GM12878 (cell line): Measurements from ENCODE around the gene SAMD7. TPM values are rescaled to one million over a fixed set of nuclear protein-coding genes. Genes with fewer than 3 reads are reported as not detected.

Experiments
- ATAC-seq: fragments of 200-7000 bp; cut with Tn5 transposase; 3 replicates; pipeline ENCODE4 v1.9.1; 2020; ENCODE audit warnings: mild to moderate bottlenecking, moderate library complexity
- BruUV-seq: library from RNA; stranded (reverse); fragments of 400-500 nt; replicated peaks from 2 replicates; lab custom pipeline; 2021; lab: Mats Ljungman, UMichigan
- CTCF ChIA-PET: fragments of 300-600 bp; sonication (Branson Sonifier 250); formaldehyde crosslinking; extraction: SDS; loops from one replicate; lab custom pipeline; 2021; ENCODE audit warnings: inconsistent platforms; lab: Yijun Ruan, JAX
- POLR2A ChIA-PET: fragments of 350-600 bp; formaldehyde crosslinking; extraction: SDS; loops from one replicate; lab custom pipeline; 2021; ENCODE audit warnings: inconsistent platforms; lab: Charles Lee
- RAD21 ChIA-PET: fragments of 300-600 bp; sonication (Branson Sonifier 250); formaldehyde crosslinking; loops from one replicate; lab custom pipeline; 2023; ENCODE audit warnings: antibody characterized with exemption; ENCODE audit not compliant: unreplicated experiment; lab: Charles Lee
- SMC1A ChIA-PET: fragments of 300-600 bp; sonication (Branson Sonifier 250); formaldehyde crosslinking; loops from one replicate; lab custom pipeline; 2023; ENCODE audit not compliant: unreplicated experiment, uncharacterized antibody; lab: Charles Lee
- DNase-seq: peaks from one replicate; pipeline ENCODE4 v3.0.0-alpha.2; 2011; ENCODE audit warnings: low read depth, low spot score
- FAIRE-seq: peaks from 3 replicates; lab custom pipeline; 2011; peaks lifted over from hg19 to GRCh38; lab: Jason Lieb, UNC
- H2AFZ ChIP-seq: 2 replicates; pipeline ENCODE4 v1.6.0; 2011; ENCODE audit warnings: low read depth, low read length, control low read depth; ENCODE audit not compliant: control insufficient read depth
- H3K27ac ChIP-seq: 2 replicates; pipeline ENCODE4 v1.5.1; 2011; ENCODE audit warnings: control low read depth; ENCODE audit not compliant: control insufficient read depth, insufficient read depth
- H3K27me3 ChIP-seq, 2 experiments: replicated peaks in 1 of 2; 2 replicates each; pipeline versions ENCODE4 v1.6.0 to v1.6.1; 2011; ENCODE audit warnings: low read length in 1 of 2; ENCODE audit not compliant: control insufficient read depth in 2 of 2, insufficient read depth in 2 of 2
- H3K36me3 ChIP-seq, 2 experiments: 2 replicates each; pipeline ENCODE4 v1.5.1; 2011; ENCODE audit warnings: low read length in 1 of 2; ENCODE audit not compliant: control insufficient read depth in 2 of 2, insufficient read depth in 2 of 2
- H3K4me1 ChIP-seq: 2 replicates; pipeline ENCODE4 v1.6.1; 2011; ENCODE audit warnings: mild to moderate bottlenecking, low read length, moderate library complexity, mixed read lengths; ENCODE audit not compliant: control insufficient read depth, insufficient read depth
- H3K4me2 ChIP-seq: 2 replicates; pipeline ENCODE4 v1.6.0; 2011; ENCODE audit warnings: control low read depth; ENCODE audit not compliant: control insufficient read depth, insufficient read depth
- H3K4me3 ChIP-seq: fragments of 200-600 bp; sonication (generic); 2 replicates; pipeline ENCODE4 v1.5.1; 2016
- H3K79me2 ChIP-seq: 2 replicates; pipeline ENCODE4 v1.6.0; 2011; ENCODE audit warnings: low read length; ENCODE audit not compliant: control insufficient read depth, insufficient read depth
- H3K9ac ChIP-seq: 2 replicates; pipeline ENCODE4 v1.8.0; 2011; ENCODE audit warnings: low read length, control low read depth, mixed read lengths; ENCODE audit not compliant: control insufficient read depth, insufficient read depth
- H3K9me3 ChIP-seq: replicated peaks from 3 replicates; pipeline ENCODE4 v1.5.1; 2011; ENCODE audit warnings: mild to moderate bottlenecking, low read length; ENCODE audit not compliant: control insufficient read depth, insufficient read depth
- H4K20me1 ChIP-seq: 2 replicates; pipeline ENCODE4 v1.6.0; 2011; ENCODE audit not compliant: control insufficient read depth, insufficient read depth
- CBX5 ChIP-seq: sonication (generic); IDR thresholded peaks from 2 replicates; pipeline ENCODE4 v1.6.1; 2016; ENCODE audit warnings: low read depth, moderate library complexity, mild to moderate bottlenecking, inconsistent platforms
- CEBPB ChIP-seq, 2 experiments: fragments of 150-350 bp in 1 of 2; IDR thresholded peaks; 2 replicates each; pipeline ENCODE4 v1.6.1; 2012 to 2014; ENCODE audit warnings: low read depth in 2 of 2, low read length in 2 of 2, borderline replicate concordance in 1 of 2, inconsistent platforms in 1 of 2
- EED ChIP-seq: sonication (generic); IDR thresholded peaks from 2 replicates; pipeline ENCODE4 v1.6.1; 2016; ENCODE audit warnings: antibody characterized with exemption, low read depth
- FOXM1 ChIP-seq: IDR thresholded peaks from 2 replicates; pipeline ENCODE4 v1.6.1; 2012; ENCODE audit warnings: low read depth, mild to moderate bottlenecking, inconsistent platforms, low read length, moderate library complexity
- JUND ChIP-seq: IDR thresholded peaks from 2 replicates; pipeline ENCODE4 v1.6.1; 2012; ENCODE audit warnings: low read depth, mild to moderate bottlenecking, low read length, improper control_type of control experiment, moderate library complexity
- NR2C2 ChIP-seq: IDR thresholded peaks from 2 replicates; pipeline ENCODE4 v1.6.1; 2011; ENCODE audit warnings: borderline replicate concordance, low read depth; ENCODE audit not compliant: control insufficient read depth, insufficient read length
- NRF1 ChIP-seq: conservative IDR thresholded peaks from 2 replicates; pipeline ENCODE4 v1.6.1; 2011; ENCODE audit warnings: mild to moderate bottlenecking, low read depth, low read length, improper control_type of control experiment
- POLR2AphosphoS2 ChIP-seq: IDR thresholded peaks from 2 replicates; pipeline ENCODE4 v1.6.1; 2011; ENCODE audit warnings: low read depth, mild to moderate bottlenecking, low read length, improper control_type of control experiment, moderate library complexity
- RFX5 ChIP-seq: IDR thresholded peaks from 2 replicates; pipeline ENCODE4 v1.6.1; 2011; ENCODE audit warnings: low read depth, low read length, improper control_type of control experiment
- RUNX3 ChIP-seq: IDR thresholded peaks from 2 replicates; pipeline ENCODE4 v1.6.1; 2012; ENCODE audit warnings: low read length, inconsistent platforms
- SIN3A ChIP-seq: IDR thresholded peaks from 2 replicates; pipeline ENCODE4 v1.6.1; 2012; ENCODE audit warnings: low read depth, low read length, improper control_type of control experiment
- ZSCAN29 ChIP-seq: fragments of 450-650 bp; IDR thresholded peaks from 2 replicates; pipeline ENCODE4 v1.6.1; 2017; ENCODE audit warnings: mild to moderate bottlenecking, moderate library complexity
- WGBS: methylation state at CpG from one replicate; pipeline ENCODE4 v1.1.6; 2016; ENCODE audit warnings: low lambda C conversion rate; ENCODE audit not compliant: insufficient replicate concordance, insufficient coverage; ENCODE audit errors: missing lambda C conversion rate; 5-methylcytosine and 5-hydroxymethylcytosine counted together
- in situ Hi-C: fragments of 300-500 bp; cut with MboI; formaldehyde crosslinking; loops from 9 replicates; pipeline ENCODE4 v1.14.3; 2018; ENCODE audit warnings: mixed read lengths
- intact Hi-C: fragments of 100-400 bp; cut with micrococcal nuclease; formaldehyde crosslinking; loops from one replicate; pipeline ENCODE4 v1.14.2; 2022; ENCODE audit not compliant: unreplicated experiment
- polyA plus RNA-seq, 11 experiments: library from polyadenylated mRNA; depleted of rRNA in 4 of 11; unstranded in 6 of 11; stranded (reverse) in 5 of 11; fragments of >200 nt; fragmentation: Nextera tagmentation in 4 of 11; fragmentation: Illumina TruSeq in 1 of 11; extraction: Ambion mirVana in 4 of 11; extraction: Trizol in 1 of 11; gene quantifications; 1 replicate in 1 of 11; 2 replicates in 10 of 11; pipeline versions ENCODE4 v1.2.1 to v1.2.3, GENCODE V29; 2011 to 2016; ENCODE audit warnings: inconsistent platforms in 2 of 11, missing spikeins in 2 of 11, low read depth in 1 of 11
- total RNA-seq, 4 experiments: library from RNA; depleted of rRNA in 3 of 4; stranded (reverse); fragments of >200 nt in 3 of 4; fragmentation: Illumina TruSeq in 1 of 4; extraction: Trizol in 1 of 4; gene quantifications; 2 replicates each; pipeline versions ENCODE4 v1.2.1 to v1.2.3, GENCODE V29; 2013 to 2021
- TF ChIP-seq, protein P1 (sequence below): IDR thresholded peaks from 2 replicates; pipeline ENCODE4 v1.6.1; 2011; ENCODE audit warnings: mild to moderate bottlenecking, low read depth, low read length, moderate library complexity; ENCODE audit not compliant: insufficient replicate concordance
- TF ChIP-seq, protein P2 (sequence below): fragments of 450-650 bp; IDR thresholded peaks from 2 replicates; pipeline ENCODE4 v1.6.1; 2017; ENCODE audit warnings: mild to moderate bottlenecking
- TF ChIP-seq, protein P3 (sequence below): IDR thresholded peaks from 2 replicates; pipeline ENCODE4 v1.6.1; 2012; ENCODE audit warnings: mild to moderate bottlenecking, low read depth, low read length

The SAMD7 gene
- total and polyA plus RNA-seq, 10 of the 15 experiments (the other 5 are each of a cell fraction or from before 2014, with no cell fraction given), result 0.03 to 0.11 (median 0.07) TPM; not detected in 3

DNA sequence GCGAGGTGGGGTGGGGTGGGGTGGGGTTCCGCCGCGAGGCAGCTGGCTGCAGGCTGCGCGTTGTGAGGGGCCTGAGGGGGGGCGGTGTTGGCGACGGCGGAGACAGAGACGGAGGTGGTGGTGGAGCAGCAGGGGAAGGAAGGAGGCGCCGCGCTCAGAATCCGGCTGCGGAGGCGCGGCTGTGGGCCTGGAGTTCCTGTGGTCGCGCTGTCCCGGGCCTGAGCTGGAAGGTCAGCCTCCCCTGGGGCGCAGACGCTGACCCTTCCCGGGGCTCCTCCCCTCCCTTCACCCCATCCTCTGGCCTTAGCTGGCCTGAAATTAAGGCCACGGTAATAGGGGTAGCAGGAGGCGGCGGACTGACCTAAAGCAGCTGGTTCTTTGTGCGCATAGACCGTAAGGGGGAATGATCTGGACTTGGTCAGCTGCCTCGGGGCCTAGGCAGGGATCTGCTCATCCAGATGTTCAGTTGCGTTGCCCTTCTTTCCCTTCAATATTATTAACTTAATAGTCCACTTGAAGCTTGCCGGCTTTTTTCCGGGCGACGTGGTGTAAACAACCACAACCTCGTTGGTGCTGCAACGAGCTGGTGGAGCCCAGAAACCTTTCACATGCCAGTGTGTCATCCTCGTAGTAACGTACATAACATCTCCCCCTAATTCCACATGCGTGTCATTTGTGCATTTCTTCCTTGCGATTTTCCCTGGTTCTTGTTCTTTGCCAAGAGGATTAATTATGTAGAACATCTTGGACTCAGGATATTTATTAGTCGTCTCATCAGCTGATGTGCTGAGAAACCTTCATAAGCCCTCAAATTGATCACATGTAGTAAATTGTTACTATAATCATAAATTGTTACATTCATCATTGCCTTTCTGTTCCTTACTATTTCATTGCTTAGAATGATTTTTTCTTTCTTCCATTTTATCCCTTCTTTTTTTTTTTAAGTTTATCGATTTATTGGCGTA is 55.9 kb downstream of the SAMD7 start:
- H3K79me2 ChIP-seq, result peaks cover 70% of the 10 kb centered on the region
- peak overlapping the region; percentile 83 for H3K4me2 ChIP-seq
- H4K20me1 ChIP-seq, result no peaks in the 10 kb centered on the region; the same call in 1 of the 2 replicates
- FAIRE-seq (no peak), ATAC-seq (peak; percentile 71), DNase-seq (no peak)
- CTCF ChIA-PET, result interaction anchor here (0.5 to 6.6 kb wide), 22 partner anchors 8 to 209 kb away, joined by 3 to 81 read pairs (median 6); no protein-coding TSS in a partner anchor
- no peaks in the 10 kb centered on the region; the same call in 2 of the 3 replicates for H3K9me3 ChIP-seq
- intact Hi-C loops, result loop anchor here (1.0 to 5.0 kb wide), 4 partner anchors 22 to 205 kb away; no protein-coding TSS in a partner anchor
- SMC1A ChIA-PET, result interaction anchor here (0.6 to 9.1 kb wide), 20 partner anchors 8 to 206 kb away, joined by 3 to 174 read pairs (median 4); no protein-coding TSS in a partner anchor
- 8% methylated on average over 24 of the region's 44 CpGs for WGBS
- TSS peak; percentile 47 for BruUV-seq
- peaks cover 0 to 2% of the 10 kb centered on the region in 2 experiments; a peak in 1 of 4 replicates for H3K36me3 ChIP-seq
- peaks cover 7% of the 10 kb centered on the region; the same call in 1 of the 2 replicates for H3K4me1 ChIP-seq
- in situ Hi-C loops, result no loop called here
- peak overlapping the region; percentile 79 for H3K4me3 ChIP-seq
- RAD21 ChIA-PET, result interaction anchor here (0.6 to 8.3 kb wide), 18 partner anchors 13 to 478 kb away, joined by 3 to 123 read pairs (median 3); partner anchors contain the start of gene ACTRT3
- peak overlapping the region; percentile 37 for H2AFZ ChIP-seq
- POLR2A ChIA-PET, result interaction anchor here (0.8 to 5.8 kb wide), 15 partner anchors 9 to 197 kb away, joined by 3 to 37 read pairs (median 5); partner anchors contain the start of gene ACTRT3
- H3K9ac ChIP-seq, result peak overlapping the region; percentile 85
- no peaks in the 10 kb centered on the region for H3K27me3 ChIP-seq
- H3K27ac ChIP-seq, result peak overlapping the region; percentile 91
- TF ChIP-seq EED (no peak), SIN3A (no peak), FOXM1 (no peak), JUND (no peak), POLR2AphosphoS2 (no peak), NRF1 (no peak), RUNX3 (0 out of 2 replicates have a peak, but pooled peaks have one; percentile 7), CEBPB (IDR thresholded peaks at IDR 0.05; ENCODE audit: borderline replicate concordance in 1 of 2, low read depth in 2 of 2, low read length in 2 of 2) (no peak), RFX5 (no peak), CBX5 (no peak), ZSCAN29 (0 out of 2 replicates have a peak, but pooled peaks have one; percentile 45), NR2C2 (no peak)
- TF ChIP-seq, protein P1, sequence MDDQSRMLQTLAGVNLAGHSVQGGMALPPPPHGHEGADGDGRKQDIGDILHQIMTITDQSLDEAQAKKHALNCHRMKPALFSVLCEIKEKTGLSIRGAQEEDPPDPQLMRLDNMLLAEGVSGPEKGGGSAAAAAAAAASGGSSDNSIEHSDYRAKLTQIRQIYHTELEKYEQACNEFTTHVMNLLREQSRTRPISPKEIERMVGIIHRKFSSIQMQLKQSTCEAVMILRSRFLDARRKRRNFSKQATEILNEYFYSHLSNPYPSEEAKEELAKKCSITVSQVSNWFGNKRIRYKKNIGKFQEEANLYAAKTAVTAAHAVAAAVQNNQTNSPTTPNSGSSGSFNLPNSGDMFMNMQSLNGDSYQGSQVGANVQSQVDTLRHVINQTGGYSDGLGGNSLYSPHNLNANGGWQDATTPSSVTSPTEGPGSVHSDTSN, result no peak
- TF ChIP-seq, protein P2, sequence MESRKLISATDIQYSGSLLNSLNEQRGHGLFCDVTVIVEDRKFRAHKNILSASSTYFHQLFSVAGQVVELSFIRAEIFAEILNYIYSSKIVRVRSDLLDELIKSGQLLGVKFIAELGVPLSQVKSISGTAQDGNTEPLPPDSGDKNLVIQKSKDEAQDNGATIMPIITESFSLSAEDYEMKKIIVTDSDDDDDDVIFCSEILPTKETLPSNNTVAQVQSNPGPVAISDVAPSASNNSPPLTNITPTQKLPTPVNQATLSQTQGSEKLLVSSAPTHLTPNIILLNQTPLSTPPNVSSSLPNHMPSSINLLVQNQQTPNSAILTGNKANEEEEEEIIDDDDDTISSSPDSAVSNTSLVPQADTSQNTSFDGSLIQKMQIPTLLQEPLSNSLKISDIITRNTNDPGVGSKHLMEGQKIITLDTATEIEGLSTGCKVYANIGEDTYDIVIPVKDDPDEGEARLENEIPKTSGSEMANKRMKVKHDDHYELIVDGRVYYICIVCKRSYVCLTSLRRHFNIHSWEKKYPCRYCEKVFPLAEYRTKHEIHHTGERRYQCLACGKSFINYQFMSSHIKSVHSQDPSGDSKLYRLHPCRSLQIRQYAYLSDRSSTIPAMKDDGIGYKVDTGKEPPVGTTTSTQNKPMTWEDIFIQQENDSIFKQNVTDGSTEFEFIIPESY, result no peak
- TF ChIP-seq, protein P3, sequence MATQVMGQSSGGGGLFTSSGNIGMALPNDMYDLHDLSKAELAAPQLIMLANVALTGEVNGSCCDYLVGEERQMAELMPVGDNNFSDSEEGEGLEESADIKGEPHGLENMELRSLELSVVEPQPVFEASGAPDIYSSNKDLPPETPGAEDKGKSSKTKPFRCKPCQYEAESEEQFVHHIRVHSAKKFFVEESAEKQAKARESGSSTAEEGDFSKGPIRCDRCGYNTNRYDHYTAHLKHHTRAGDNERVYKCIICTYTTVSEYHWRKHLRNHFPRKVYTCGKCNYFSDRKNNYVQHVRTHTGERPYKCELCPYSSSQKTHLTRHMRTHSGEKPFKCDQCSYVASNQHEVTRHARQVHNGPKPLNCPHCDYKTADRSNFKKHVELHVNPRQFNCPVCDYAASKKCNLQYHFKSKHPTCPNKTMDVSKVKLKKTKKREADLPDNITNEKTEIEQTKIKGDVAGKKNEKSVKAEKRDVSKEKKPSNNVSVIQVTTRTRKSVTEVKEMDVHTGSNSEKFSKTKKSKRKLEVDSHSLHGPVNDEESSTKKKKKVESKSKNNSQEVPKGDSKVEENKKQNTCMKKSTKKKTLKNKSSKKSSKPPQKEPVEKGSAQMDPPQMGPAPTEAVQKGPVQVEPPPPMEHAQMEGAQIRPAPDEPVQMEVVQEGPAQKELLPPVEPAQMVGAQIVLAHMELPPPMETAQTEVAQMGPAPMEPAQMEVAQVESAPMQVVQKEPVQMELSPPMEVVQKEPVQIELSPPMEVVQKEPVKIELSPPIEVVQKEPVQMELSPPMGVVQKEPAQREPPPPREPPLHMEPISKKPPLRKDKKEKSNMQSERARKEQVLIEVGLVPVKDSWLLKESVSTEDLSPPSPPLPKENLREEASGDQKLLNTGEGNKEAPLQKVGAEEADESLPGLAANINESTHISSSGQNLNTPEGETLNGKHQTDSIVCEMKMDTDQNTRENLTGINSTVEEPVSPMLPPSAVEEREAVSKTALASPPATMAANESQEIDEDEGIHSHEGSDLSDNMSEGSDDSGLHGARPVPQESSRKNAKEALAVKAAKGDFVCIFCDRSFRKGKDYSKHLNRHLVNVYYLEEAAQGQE, result no peak
